Measurements from ENCODE around the gene ST6GALNAC2.
A peak's percentile ranks its signal among the peaks of the same experiment; 100 is the strongest.
"Not testable (repeated sequence)": the region's sequence is repeated elsewhere in the genome, so short reads cannot be mapped to it uniquely, and the experiment has no call there.

ST6GALNAC2 gene

DNA sequence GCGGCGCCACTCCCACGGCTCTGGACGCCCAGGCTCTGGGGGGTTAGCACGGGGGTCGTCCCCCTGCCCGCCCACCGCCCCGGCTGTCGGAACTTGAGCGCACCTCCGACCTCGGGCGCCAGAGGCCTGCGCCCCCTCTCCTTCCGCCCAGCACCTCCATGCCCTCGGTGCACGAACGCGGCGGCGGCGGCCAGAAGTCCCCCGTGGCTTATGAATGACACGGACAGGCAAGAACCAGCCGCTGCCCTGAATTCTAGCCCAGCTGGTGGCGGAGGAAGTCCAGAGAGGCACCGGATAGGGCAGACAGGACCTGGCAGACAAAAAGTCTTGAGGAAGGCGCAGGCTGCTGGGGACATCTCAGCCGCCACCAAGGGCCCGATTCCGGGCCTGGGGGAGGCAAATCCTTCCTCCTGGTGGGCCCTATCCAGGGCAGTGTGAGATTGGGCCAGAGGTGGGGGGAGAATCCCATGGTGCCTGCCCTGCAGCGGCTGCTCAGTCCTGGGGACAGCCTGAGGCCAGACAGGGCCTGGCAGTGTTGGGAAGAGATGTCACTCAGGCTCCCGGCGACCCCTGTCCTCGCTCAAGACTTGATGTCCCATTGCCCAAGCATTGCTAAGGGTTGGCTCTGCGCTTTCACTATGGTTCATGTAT is 47.3 kb downstream of the ST6GALNAC2 start:
- DNase-seq: no peak

- no peak for DNase-seq
These were observed 47.9 kb downstream of the ST6GALNAC2 start, which contains the start of gene CYGB for GRCh38 chr17:76537578-76538280. CYGB (minus strand) TSS chr17:76537709; CDS start chr17:76537542, 167 bp downstream.

GRCh38 chr17:76537288-76537577 is 48.4 kb downstream of the ST6GALNAC2 start:
- DNase-seq: no peak

GRCh38 chr17:76536511-76537287 is 49.0 kb downstream of the ST6GALNAC2 start:
- DNase-seq: no peak

- no peak for DNase-seq
These were observed 49.7 kb downstream of the ST6GALNAC2 start for GRCh38 chr17:76535788-76536510.

- no peak for DNase-seq
These were observed 50.6 kb downstream of the ST6GALNAC2 start for GRCh38 chr17:76534831-76535732.

DNA sequence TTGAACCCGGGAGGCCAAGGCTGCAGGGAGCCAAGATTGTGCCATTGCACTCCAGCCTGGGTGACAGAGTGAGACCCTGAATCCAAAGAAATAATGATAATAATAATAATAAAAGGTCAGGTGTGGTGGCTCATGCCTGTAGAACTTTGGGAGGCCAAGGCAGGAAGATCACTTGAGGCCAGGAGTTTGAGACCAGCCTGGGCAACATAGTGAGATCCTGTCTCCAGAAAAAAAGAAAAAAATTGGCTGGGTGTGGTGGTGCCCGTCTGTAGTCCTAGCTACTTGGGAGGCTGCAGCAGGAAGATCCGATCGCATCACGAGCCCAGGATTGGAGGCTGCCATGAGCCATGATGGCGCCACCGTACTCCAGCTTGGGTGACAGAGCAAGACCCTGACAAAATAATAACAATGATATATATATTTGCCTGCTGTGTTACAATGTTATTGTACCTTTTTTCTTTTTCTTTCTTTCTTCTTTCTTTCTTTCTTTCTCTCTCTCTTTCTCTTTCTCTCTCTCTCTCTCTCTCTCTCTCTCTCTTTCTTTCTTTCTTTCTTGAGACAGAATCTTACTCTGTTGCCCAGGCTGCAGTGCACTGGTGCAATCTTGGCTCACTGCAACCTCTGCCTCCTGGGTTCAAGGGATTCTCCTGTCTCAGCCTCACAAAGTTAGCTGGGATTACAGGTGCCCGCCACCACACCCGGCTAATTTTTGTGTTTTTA is 51.9 kb downstream of the ST6GALNAC2 start:
- not testable (repeated sequence) for DNase-seq

DNA sequence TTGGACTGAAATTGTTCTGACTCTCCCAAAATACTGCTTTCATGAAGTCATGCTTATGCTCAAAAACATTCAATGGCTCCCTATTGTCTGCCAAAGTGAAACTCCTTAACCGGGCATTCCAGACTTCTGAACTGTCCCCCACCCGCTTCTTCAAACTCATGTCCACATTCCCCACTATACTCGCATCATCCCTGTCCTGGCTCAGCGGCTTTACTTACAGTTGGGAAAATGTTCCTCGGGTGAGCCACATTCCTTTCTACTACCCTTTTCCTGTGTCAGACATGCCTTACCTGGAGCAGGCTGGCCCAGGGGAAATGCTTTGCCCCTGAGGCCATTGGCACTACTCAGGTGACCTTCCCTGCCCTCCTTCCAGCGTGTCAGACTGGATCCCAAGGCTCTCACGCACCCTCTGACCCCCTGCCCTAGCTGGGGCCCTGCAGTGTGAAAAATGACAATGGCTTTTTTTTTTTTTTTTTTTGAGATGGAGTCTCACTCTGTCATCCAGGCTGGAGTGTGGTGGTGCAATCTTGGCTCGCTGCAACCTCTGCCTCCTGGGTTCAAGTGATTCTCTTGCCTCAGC is 53.5 kb downstream of the ST6GALNAC2 start:
- no peak for DNase-seq

DNA sequence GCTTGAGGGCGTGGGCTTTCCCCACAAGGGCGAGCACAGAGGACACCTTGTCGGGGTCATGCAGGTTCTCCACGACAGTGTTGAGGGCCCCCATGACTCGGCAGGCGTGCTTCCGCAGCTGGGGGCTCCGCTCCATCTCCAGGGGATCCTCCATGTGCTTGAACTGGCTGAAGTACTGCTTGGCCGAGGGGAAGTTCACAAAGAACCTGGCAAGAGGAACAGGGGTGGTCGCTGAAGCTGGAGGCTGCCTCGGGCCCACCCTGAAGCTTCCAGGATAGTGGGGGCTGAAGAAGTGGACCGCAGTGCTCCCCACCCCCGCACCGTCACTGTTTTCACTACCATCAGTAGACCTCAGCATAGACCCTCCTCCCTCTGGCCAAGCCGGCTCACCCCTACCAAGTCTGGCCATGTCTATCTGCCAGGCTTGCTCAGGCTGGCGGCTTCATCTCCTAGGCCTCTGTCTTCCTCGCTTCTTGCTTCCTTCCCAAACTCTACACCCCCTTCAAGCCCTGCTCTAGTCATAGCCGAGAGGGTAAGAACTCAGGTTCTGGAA is 54.1 kb downstream of the ST6GALNAC2 start:
- DNase-seq: no peak

GRCh38 chr17:76530811-76531485 is 54.7 kb downstream of the ST6GALNAC2 start:
- no peak for DNase-seq

- no peak for DNase-seq
These were observed 55.5 kb downstream of the ST6GALNAC2 start for GRCh38 chr17:76530095-76530723.

GRCh38 chr17:76529224-76530094 is 56.2 kb downstream of the ST6GALNAC2 start:
- DNase-seq: no peak

DNA sequence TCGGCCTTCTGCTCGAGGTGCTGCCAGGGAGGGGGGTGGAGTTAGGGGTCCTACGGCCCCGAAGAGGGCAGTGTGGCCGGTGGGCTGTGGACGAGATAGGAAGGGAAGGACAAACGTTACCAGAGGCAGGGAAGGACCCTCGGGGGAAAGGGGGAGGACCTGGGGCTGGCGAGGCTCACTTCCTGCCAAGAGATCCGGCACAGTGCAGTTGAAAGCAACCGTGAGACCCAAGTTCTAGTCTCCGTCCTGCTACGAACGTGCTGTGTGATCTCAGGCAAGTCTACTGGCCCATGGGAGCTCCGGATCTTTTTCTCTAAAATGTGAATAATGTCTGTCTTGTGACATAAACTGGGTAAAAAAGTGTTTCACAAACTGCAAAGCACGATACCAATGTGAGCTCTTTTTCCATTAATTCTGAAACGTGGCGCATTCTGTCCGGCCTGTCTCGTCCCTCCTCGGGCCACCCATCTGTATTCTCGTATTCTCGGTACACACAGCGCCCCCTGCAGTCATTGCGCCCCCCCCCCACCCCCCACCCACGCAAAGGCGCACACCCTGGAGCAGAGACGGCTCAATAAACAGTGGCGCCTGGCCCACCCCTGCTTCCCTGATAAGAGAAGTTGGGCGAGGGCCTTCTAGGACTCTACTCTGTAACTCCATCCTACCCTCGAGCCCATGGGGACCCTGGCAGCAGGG is 57.0 kb downstream of the ST6GALNAC2 start:
- no peak for DNase-seq

GRCh38 chr17:76528156-76528527 is 57.5 kb downstream of the ST6GALNAC2 start:
- no peak for DNase-seq

GRCh38 chr17:76527430-76528111 is 58.1 kb downstream of the ST6GALNAC2 start:
- DNase-seq: peak; percentile 63

- not testable (repeated sequence) for DNase-seq
These were observed 58.6 kb downstream of the ST6GALNAC2 start for GRCh38 chr17:76527016-76527415.

DNA sequence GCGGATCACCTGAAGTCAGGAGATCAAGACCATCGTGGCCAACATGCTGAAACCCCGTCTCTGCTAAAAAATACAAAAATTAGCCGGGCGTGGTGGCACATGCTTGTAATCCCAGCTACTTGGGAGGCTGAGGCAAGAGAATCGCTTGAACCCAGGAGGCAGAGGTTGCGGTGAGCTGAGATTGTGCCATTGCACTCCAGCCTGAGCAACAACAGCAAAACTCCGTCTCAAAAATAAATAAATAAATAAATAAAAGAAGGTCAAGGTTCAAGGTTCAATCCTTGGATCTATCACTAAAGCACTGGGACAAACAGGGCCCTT is 60.2 kb downstream of the ST6GALNAC2 start:
- not testable (repeated sequence) for DNase-seq
